GM12874 (cell line): ENCODE results near the gene OTC.

Experiments
- TF ChIP-seq, protein P1 (sequence below): IDR thresholded peaks from 2 replicates; pipeline ENCODE4 v1.5.1; 2011; ENCODE audit warnings: low read depth, mild to moderate bottlenecking, control low read depth, low read length, moderate library complexity; ENCODE audit not compliant: insufficient read depth

Gene OTC

DNA sequence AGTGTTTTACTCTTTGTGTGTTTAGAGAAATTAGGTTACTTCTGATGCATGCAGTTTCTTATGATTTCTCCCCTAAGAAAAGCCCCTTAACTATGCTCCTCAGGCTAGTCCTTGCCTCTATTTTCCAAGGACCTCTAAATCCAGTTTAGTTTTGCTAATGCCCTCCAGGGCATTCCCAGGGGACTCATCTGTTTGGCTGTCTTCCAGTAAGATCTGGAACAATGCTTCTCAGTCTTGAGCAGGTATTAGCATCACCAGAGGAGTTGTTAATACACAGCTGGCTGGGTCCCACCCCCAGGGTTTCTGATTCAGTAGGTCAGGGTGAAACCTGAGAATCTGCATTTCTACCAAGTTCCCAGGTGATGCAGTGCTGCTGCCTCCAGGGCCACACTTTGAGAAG lies 56.9 kb downstream of the OTC start:
- TF ChIP-seq, protein P1, sequence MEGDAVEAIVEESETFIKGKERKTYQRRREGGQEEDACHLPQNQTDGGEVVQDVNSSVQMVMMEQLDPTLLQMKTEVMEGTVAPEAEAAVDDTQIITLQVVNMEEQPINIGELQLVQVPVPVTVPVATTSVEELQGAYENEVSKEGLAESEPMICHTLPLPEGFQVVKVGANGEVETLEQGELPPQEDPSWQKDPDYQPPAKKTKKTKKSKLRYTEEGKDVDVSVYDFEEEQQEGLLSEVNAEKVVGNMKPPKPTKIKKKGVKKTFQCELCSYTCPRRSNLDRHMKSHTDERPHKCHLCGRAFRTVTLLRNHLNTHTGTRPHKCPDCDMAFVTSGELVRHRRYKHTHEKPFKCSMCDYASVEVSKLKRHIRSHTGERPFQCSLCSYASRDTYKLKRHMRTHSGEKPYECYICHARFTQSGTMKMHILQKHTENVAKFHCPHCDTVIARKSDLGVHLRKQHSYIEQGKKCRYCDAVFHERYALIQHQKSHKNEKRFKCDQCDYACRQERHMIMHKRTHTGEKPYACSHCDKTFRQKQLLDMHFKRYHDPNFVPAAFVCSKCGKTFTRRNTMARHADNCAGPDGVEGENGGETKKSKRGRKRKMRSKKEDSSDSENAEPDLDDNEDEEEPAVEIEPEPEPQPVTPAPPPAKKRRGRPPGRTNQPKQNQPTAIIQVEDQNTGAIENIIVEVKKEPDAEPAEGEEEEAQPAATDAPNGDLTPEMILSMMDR, result no peak

DNA sequence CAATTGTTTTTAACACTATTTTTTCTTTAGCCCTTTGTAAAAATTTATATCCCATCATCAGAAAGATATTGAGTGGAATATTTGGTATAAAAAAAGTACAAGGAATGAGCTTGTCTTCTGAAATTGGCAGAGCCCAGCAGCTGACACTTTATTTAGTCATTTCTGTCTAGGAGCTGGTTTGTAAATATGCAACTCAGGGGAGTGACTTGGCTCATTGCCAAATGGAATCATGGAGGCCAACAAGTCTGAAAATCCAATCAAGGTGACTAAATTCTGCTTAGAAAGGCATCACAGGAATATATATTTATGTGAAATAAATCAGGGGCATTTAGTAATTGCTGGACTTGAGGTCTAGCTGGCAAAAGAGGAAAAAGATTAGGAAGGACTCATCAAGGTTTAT lies 74.4 kb downstream of the OTC start:
- TF ChIP-seq, protein P1, result no peak

DNA sequence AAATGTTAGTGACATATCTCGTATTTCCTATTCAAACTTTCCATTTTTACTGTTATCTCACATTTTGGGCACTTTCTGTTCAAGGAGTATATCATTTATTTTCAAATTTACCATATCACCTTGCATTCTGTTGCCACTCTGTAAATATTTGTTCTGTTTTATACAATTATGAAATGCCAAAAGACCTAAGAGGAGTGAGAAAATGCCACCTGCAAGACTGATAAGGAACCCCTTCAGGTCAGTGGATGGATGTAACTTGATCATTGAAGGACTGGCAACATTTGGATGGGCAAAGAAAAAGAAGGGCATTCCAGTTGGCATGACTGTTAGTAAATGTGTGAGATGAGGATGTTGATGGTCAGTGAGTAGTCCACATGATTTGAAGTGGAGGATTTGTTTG lies 79.1 kb downstream of the OTC start:
- TF ChIP-seq, protein P1, result no peak

DNA sequence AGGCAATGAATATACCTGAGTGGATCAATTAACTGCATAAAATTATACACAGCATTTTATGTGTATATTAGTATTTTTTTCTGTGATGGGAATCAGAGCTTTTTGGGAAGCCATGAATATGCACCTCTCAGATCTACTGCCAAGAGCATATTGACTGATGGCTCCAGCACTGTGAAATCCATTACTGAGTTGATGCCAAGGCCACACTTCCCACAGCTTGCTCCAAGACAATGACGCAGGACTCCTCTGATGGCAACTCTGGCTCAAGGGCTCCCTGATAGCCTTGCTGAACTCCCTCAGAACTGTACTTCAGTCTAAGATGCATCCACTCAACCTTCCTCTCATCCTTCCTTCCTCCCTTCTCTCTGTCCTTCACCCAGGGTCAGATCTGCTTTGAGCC lies 82.7 kb downstream of the OTC start:
- TF ChIP-seq, protein P1, result no peak

DNA sequence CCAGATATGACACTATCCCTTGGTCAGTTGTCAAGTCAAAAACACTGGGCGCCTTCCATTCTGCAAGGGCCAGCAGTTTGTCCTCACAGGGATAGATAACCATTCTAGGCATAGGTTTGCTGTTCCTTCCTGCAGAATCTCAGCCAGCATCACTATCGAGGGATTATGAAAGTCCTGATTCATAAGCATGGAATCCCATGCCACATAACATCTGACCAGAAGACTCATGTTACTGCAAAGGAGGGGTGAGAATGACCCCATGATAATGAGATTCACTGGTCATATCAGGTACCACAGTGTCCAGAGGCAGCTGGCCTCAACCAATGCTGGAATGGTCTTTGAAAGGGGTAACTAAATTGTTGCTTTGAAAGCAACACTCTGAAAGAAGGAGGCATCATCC lies 84.7 kb downstream of the OTC start:
- TF ChIP-seq, protein P1, result no peak

GRCh38 chrX:38438321-38438720 lies 85.9 kb downstream of the OTC start:
- TF ChIP-seq, protein P1, result no peak

- TF ChIP-seq, protein P1, result no peak
These were observed 100.2 kb downstream of the OTC start for GRCh38 chrX:38452603-38453002.

GRCh38 chrX:38458071-38458470 lies 105.7 kb downstream of the OTC start:
- TF ChIP-seq, protein P1, result no peak
